Measurements from ENCODE around the gene ETV3L.

ETV3L gene

GRCh38 chr1:157132616-157133167 lies 33.1 kb upstream of the ETV3L start:
- Histone ChIP-seq H3K4me1 (ENCODE audit: insufficient read depth, poor library complexity, severe bottlenecking) (peaks cover 14% of the 10 kb centered on the region), H3K27ac (ENCODE audit: poor library complexity, severe bottlenecking) (no peak overlapping the region), H3K27me3 (ENCODE audit: insufficient read depth, poor library complexity, severe bottlenecking) (no peaks in the 10 kb centered on the region), H3K36me3 (ENCODE audit: low read depth) (peaks cover 84% of the 10 kb centered on the region), H3K4me3 (ENCODE audit: severe bottlenecking) (no peak overlapping the region), H3K9me3 (ENCODE audit: severe bottlenecking) (no peaks in the 10 kb centered on the region)
- TF ChIP-seq CTCF (IDR thresholded peaks at IDR 0.05; ENCODE audit: poor library complexity, severe bottlenecking), result no peak
- DNase-seq (ENCODE audit: low spot score) (no peak), ATAC-seq (ENCODE audit: low read depth) (no peak)

- no peak for TF ChIP-seq CTCF (IDR thresholded peaks at IDR 0.05; ENCODE audit: poor library complexity, severe bottlenecking)
- DNase-seq (ENCODE audit: low spot score) (no peak), ATAC-seq (ENCODE audit: low read depth) (no peak)
- Histone ChIP-seq H3K4me1 (ENCODE audit: insufficient read depth, poor library complexity, severe bottlenecking) (peaks cover 14% of the 10 kb centered on the region), H3K9me3 (ENCODE audit: severe bottlenecking) (no peaks in the 10 kb centered on the region), H3K36me3 (ENCODE audit: low read depth) (peaks cover 86% of the 10 kb centered on the region), H3K27ac (ENCODE audit: poor library complexity, severe bottlenecking) (no peak overlapping the region), H3K27me3 (ENCODE audit: insufficient read depth, poor library complexity, severe bottlenecking) (no peaks in the 10 kb centered on the region), H3K4me3 (ENCODE audit: severe bottlenecking) (no peak overlapping the region)
Observed at GRCh38 chr1:157132111-157132510, 32.5 kb upstream of the ETV3L start.

- ATAC-seq (ENCODE audit: low read depth) (no peak), DNase-seq (ENCODE audit: low spot score) (no peak)
- Histone ChIP-seq H3K9me3 (ENCODE audit: severe bottlenecking) (no peaks in the 10 kb centered on the region), H3K4me1 (ENCODE audit: insufficient read depth, poor library complexity, severe bottlenecking) (peaks cover 6% of the 10 kb centered on the region), H3K27ac (ENCODE audit: poor library complexity, severe bottlenecking) (no peak overlapping the region), H3K36me3 (ENCODE audit: low read depth) (peaks cover 85% of the 10 kb centered on the region), H3K4me3 (ENCODE audit: severe bottlenecking) (no peak overlapping the region), H3K27me3 (ENCODE audit: insufficient read depth, poor library complexity, severe bottlenecking) (no peaks in the 10 kb centered on the region)
- no peak for TF ChIP-seq CTCF (IDR thresholded peaks at IDR 0.05; ENCODE audit: poor library complexity, severe bottlenecking)
Observed at GRCh38 chr1:157131281-157131680, 31.7 kb upstream of the ETV3L start.

- no peak overlapping the region for H3K27ac ChIP-seq (ENCODE audit: poor library complexity, severe bottlenecking)
- H3K36me3 ChIP-seq (ENCODE audit: low read depth), result peaks cover 55% of the 10 kb centered on the region
- no peak for TF ChIP-seq CTCF (IDR thresholded peaks at IDR 0.05; ENCODE audit: poor library complexity, severe bottlenecking)
- no peak overlapping the region for H3K4me3 ChIP-seq (ENCODE audit: severe bottlenecking)
- no peaks in the 10 kb centered on the region for H3K4me1 ChIP-seq (ENCODE audit: insufficient read depth, poor library complexity, severe bottlenecking)
- ATAC-seq (ENCODE audit: low read depth), result no peak
- H3K27me3 ChIP-seq (ENCODE audit: insufficient read depth, poor library complexity, severe bottlenecking), result no peaks in the 10 kb centered on the region
- DNase-seq (ENCODE audit: low spot score), result no peak
- H3K9me3 ChIP-seq (ENCODE audit: severe bottlenecking), result no peaks in the 10 kb centered on the region
Observed at GRCh38 chr1:157124855-157125254, 25.2 kb upstream of the ETV3L start.

GRCh38 chr1:157119448-157119847 lies 19.8 kb upstream of the ETV3L start:
- no peak for TF ChIP-seq CTCF (IDR thresholded peaks at IDR 0.05; ENCODE audit: poor library complexity, severe bottlenecking)
- no peaks in the 10 kb centered on the region for H3K27me3 ChIP-seq (ENCODE audit: insufficient read depth, poor library complexity, severe bottlenecking)
- DNase-seq (ENCODE audit: low spot score) (no peak), ATAC-seq (ENCODE audit: low read depth) (no peak)
- peaks cover 14% of the 10 kb centered on the region for H3K36me3 ChIP-seq (ENCODE audit: low read depth)
- no peaks in the 10 kb centered on the region for H3K9me3 ChIP-seq (ENCODE audit: severe bottlenecking)
- no peak overlapping the region for H3K4me3 ChIP-seq (ENCODE audit: severe bottlenecking)
- no peak overlapping the region for H3K27ac ChIP-seq (ENCODE audit: poor library complexity, severe bottlenecking)
- H3K4me1 ChIP-seq (ENCODE audit: insufficient read depth, poor library complexity, severe bottlenecking), result no peaks in the 10 kb centered on the region
